Stimulated activated CD4-positive, alpha-beta T cell treated with anti-CD3 and anti-CD28 coated beads, Interleukin-12 subunit alpha, Interleukin-12 subunit beta, amount 100 ng/mL, for 24 hours (primary cell): ENCODE measurements around the gene CRTC2.
"Not testable (repeated sequence)": the region's sequence is repeated elsewhere in the genome, so short reads cannot be mapped to it uniquely, and the experiment has no call there.

Experiments used
- DNase-seq, 2 experiments: peaks; one replicate each; pipeline ENCODE4 v3.0.0-alpha.2; 2020; ENCODE audit warnings: low read depth in 2 of 2

Gene CRTC2

GRCh38 chr1:153958111-153958960 lies at the start of gene CRTC2:
TSS of gene CRTC2 (minus strand) at chr1:153958612. CDS start at chr1:153958497, 115 bp downstream.
- peak; percentile 94 to 98 for DNase-seq

GRCh38 chr1:154006136-154006535 lies 47.7 kb upstream of the CRTC2 start:
- DNase-seq: no peak

GRCh38 chr1:154000420-154000819 lies 42.0 kb upstream of the CRTC2 start:
- no peak for DNase-seq

- DNase-seq: not testable (repeated sequence)
These were observed 38.5 kb upstream of the CRTC2 start for GRCh38 chr1:153996882-153997281.

- no peak for DNase-seq
These were observed 37.2 kb upstream of the CRTC2 start for GRCh38 chr1:153995640-153996039.

GRCh38 chr1:153995202-153995601 lies 36.8 kb upstream of the CRTC2 start:
- no peak for DNase-seq

- DNase-seq: no peak
These were observed 33.4 kb upstream of the CRTC2 start for GRCh38 chr1:153991806-153992205.

- no peak for DNase-seq
These were observed 32.8 kb upstream of the CRTC2 start for GRCh38 chr1:153991151-153991630.

- peak; percentile 74 to 75 for DNase-seq
These were observed 32.2 kb upstream of the CRTC2 start, which contains the start of gene RPS27 for GRCh38 chr1:153990468-153991150. TSS of gene RPS27 (plus strand) at chr1:153990762. CDS start at chr1:153990797, 35 bp downstream.

- DNase-seq: no peak
These were observed 29.2 kb upstream of the CRTC2 start for GRCh38 chr1:153987621-153988020.

GRCh38 chr1:153985941-153986761 lies 27.7 kb upstream of the CRTC2 start, which contains the start of gene RAB13:
TSS of gene RAB13 (minus strand) at chr1:153986339. CDS start at chr1:153986236, 103 bp downstream.
- DNase-seq: no peak

- peak in 1 of 2 experiments; percentile 41 for DNase-seq
These were observed 27.0 kb upstream of the CRTC2 start for GRCh38 chr1:153985341-153985912.

GRCh38 chr1:153984123-153984894 lies 25.9 kb upstream of the CRTC2 start:
- DNase-seq: no peak

- not testable (repeated sequence) for DNase-seq
These were observed 23.3 kb upstream of the CRTC2 start for GRCh38 chr1:153981735-153982134.

GRCh38 chr1:153979091-153979490 lies 20.7 kb upstream of the CRTC2 start:
- not testable (repeated sequence) for DNase-seq

GRCh38 chr1:153978274-153978909 lies 20.0 kb upstream of the CRTC2 start:
- no peak for DNase-seq

GRCh38 chr1:153977250-153978240 lies 19.1 kb upstream of the CRTC2 start, which contains the start of gene JTB:
TSS of gene JTB (minus strand) at chr1:153977674. CDS start at chr1:153977252, 422 bp downstream.
- peak; percentile 73 to 86 for DNase-seq

- no peak for DNase-seq
These were observed 18.4 kb upstream of the CRTC2 start for GRCh38 chr1:153976819-153977249.

- no peak for DNase-seq
These were observed 15.1 kb upstream of the CRTC2 start for GRCh38 chr1:153973525-153973924.
